Panc1 (cell line): ENCODE measurements around the gene SREBF2. TPM values are rescaled to one million over a fixed set of nuclear protein-coding genes. Genes with fewer than 3 reads are reported as not detected.

ENCODE experiments used
- ATAC-seq: fragments of 200-7000 bp; cut with Tn5 transposase; 2 replicates; pipeline ENCODE4 v1.9.1; 2020; ENCODE audit warnings: mild to moderate bottlenecking, moderate library complexity
- BruUV-seq: library from RNA; stranded (reverse); fragments of 400-500 nt; replicated peaks from 2 replicates; lab custom pipeline; 2021; lab: Mats Ljungman, UMichigan
- CTCF ChIA-PET: fragments of 300-600 bp; sonication (Branson Sonifier 250); formaldehyde crosslinking; loops from one replicate; lab custom pipeline; 2022; ENCODE audit warnings: antibody characterized with exemption; lab: Charles Lee
- POLR2A ChIA-PET: fragments of 300-600 bp; sonication (Branson Sonifier 250); formaldehyde crosslinking; loops from one replicate; lab custom pipeline; 2022; ENCODE audit warnings: antibody characterized with exemption; lab: Charles Lee
- DNase-seq: peaks from one replicate; pipeline ENCODE4 v3.0.0-alpha.2; 2010; ENCODE audit warnings: low read depth, low spot score
- H3K27ac ChIP-seq: 2 replicates; pipeline ENCODE4 v1.5.1; 2011; ENCODE audit warnings: mild to moderate bottlenecking, low read length, inconsistent platforms
- H3K27me3 ChIP-seq: fragments of 200-500 bp; sonication (Bioruptor generic); 2 replicates; pipeline ENCODE4 v1.6.0; 2014; ENCODE audit warnings: low read length, inconsistent platforms; ENCODE audit not compliant: control insufficient read depth, insufficient read depth
- H3K36me3 ChIP-seq: fragments of 200-500 bp; sonication (Bioruptor generic); 2 replicates; pipeline ENCODE4 v1.5.1; 2014; ENCODE audit warnings: inconsistent platforms, mild to moderate bottlenecking, low read length, moderate library complexity; ENCODE audit not compliant: control insufficient read depth, insufficient read depth
- H3K4me1 ChIP-seq: 2 replicates; pipeline ENCODE4 v1.5.1; 2011; ENCODE audit warnings: inconsistent platforms, mild to moderate bottlenecking, low read length, moderate library complexity; ENCODE audit not compliant: control insufficient read depth, insufficient read depth
- H3K4me3 ChIP-seq, 2 experiments: 2 replicates each; pipeline ENCODE4 v1.5.1; 2011 to 2012; ENCODE audit warnings: low read depth in 2 of 2, low read length in 2 of 2, mild to moderate bottlenecking in 2 of 2, inconsistent platforms in 1 of 2, moderate library complexity in 1 of 2
- H3K9me3 ChIP-seq: fragments of 200-500 bp; sonication (Bioruptor generic); 2 replicates; pipeline ENCODE4 v1.5.1; 2014; ENCODE audit warnings: low read depth, mild to moderate bottlenecking, inconsistent platforms, low read length, moderate library complexity; ENCODE audit not compliant: control insufficient read depth, insufficient read depth
- POLR2AphosphoS5 ChIP-seq: IDR thresholded peaks from 2 replicates; pipeline ENCODE4 v1.6.1; 2012; ENCODE audit warnings: mild to moderate bottlenecking, low read depth, low read length, moderate library complexity
- SIN3A ChIP-seq: IDR thresholded peaks from 2 replicates; pipeline ENCODE4 v1.6.1; 2012; ENCODE audit warnings: low read depth, mild to moderate bottlenecking, low read length, moderate library complexity, borderline replicate concordance; ENCODE audit not compliant: insufficient read depth
- TCF7L2 ChIP-seq: IDR thresholded peaks from 2 replicates; pipeline ENCODE4 v1.6.1; 2011; ENCODE audit warnings: mild to moderate bottlenecking, low read depth, low read length, inconsistent platforms
- in situ Hi-C: cut with HindIII; loops from 2 replicates; pipeline ENCODE4 v1.10.0; 2016; ENCODE audit warnings: low sequenced_read_pairs, low pct_unique_long_range_greater_than_20kb
- intact Hi-C: fragments of 100-400 bp; cut with micrococcal nuclease; formaldehyde crosslinking; loops from one replicate; pipeline ENCODE4 v1.10.0; 2022; ENCODE audit not compliant: unreplicated experiment
- total RNA-seq: library from RNA; stranded (reverse); gene quantifications from one replicate; pipeline ENCODE4 v1.2.1, GENCODE V29; 2021; ENCODE audit not compliant: unreplicated experiment
- TF ChIP-seq, protein P1 (sequence below): fragments of 450-650 bp; IDR thresholded peaks from 2 replicates; pipeline ENCODE4 v1.5.1; 2017; ENCODE audit warnings: mild to moderate bottlenecking
- TF ChIP-seq, protein P2 (sequence below), 2 experiments: IDR thresholded peaks; 2 replicates each; pipeline ENCODE4 v1.6.1; 2011 to 2012; ENCODE audit warnings: low read depth in 2 of 2, control low read depth in 1 of 2, low read length in 1 of 2, mild to moderate bottlenecking in 1 of 2, moderate library complexity in 1 of 2; ENCODE audit not compliant: insufficient read depth in 1 of 2

SREBF2 gene
- total RNA-seq, 1 experiment from 2014 or later = 73.0 TPM

GRCh38 chr22:41876675-41877074 is 43.8 kb downstream of the SREBF2 start:
- in situ Hi-C loops = no loop called here
- TF ChIP-seq, protein P1, sequence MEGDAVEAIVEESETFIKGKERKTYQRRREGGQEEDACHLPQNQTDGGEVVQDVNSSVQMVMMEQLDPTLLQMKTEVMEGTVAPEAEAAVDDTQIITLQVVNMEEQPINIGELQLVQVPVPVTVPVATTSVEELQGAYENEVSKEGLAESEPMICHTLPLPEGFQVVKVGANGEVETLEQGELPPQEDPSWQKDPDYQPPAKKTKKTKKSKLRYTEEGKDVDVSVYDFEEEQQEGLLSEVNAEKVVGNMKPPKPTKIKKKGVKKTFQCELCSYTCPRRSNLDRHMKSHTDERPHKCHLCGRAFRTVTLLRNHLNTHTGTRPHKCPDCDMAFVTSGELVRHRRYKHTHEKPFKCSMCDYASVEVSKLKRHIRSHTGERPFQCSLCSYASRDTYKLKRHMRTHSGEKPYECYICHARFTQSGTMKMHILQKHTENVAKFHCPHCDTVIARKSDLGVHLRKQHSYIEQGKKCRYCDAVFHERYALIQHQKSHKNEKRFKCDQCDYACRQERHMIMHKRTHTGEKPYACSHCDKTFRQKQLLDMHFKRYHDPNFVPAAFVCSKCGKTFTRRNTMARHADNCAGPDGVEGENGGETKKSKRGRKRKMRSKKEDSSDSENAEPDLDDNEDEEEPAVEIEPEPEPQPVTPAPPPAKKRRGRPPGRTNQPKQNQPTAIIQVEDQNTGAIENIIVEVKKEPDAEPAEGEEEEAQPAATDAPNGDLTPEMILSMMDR = no peak
- no peak for TF ChIP-seq TCF7L2
- TF ChIP-seq, protein P2, sequence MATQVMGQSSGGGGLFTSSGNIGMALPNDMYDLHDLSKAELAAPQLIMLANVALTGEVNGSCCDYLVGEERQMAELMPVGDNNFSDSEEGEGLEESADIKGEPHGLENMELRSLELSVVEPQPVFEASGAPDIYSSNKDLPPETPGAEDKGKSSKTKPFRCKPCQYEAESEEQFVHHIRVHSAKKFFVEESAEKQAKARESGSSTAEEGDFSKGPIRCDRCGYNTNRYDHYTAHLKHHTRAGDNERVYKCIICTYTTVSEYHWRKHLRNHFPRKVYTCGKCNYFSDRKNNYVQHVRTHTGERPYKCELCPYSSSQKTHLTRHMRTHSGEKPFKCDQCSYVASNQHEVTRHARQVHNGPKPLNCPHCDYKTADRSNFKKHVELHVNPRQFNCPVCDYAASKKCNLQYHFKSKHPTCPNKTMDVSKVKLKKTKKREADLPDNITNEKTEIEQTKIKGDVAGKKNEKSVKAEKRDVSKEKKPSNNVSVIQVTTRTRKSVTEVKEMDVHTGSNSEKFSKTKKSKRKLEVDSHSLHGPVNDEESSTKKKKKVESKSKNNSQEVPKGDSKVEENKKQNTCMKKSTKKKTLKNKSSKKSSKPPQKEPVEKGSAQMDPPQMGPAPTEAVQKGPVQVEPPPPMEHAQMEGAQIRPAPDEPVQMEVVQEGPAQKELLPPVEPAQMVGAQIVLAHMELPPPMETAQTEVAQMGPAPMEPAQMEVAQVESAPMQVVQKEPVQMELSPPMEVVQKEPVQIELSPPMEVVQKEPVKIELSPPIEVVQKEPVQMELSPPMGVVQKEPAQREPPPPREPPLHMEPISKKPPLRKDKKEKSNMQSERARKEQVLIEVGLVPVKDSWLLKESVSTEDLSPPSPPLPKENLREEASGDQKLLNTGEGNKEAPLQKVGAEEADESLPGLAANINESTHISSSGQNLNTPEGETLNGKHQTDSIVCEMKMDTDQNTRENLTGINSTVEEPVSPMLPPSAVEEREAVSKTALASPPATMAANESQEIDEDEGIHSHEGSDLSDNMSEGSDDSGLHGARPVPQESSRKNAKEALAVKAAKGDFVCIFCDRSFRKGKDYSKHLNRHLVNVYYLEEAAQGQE (IDR thresholded peaks at IDR 0.05; ENCODE audit: insufficient read depth in 1 of 2, low read depth in 2 of 2, low read length in 1 of 2) = no peak
- TF ChIP-seq POLR2AphosphoS5 = no peak
- DNase-seq (no peak), ATAC-seq (no peak)
- Histone ChIP-seq H3K27ac (no peak overlapping the region), H3K27me3 (no peaks in the 10 kb centered on the region), H3K9me3 (no peaks in the 10 kb centered on the region), H3K4me1 (no peaks in the 10 kb centered on the region), H3K4me3 (no peak overlapping the region), H3K36me3 (peaks cover 4% of the 10 kb centered on the region)
- ChIA-PET CTCF (no interaction called here), POLR2A (no interaction called here)
- BruUV-seq = no TSS peak
- intact Hi-C loops = no loop called here

GRCh38 chr22:41880653-41881052 is 47.7 kb downstream of the SREBF2 start:
- intact Hi-C loops (no loop called here), in situ Hi-C loops (no loop called here)
- TF ChIP-seq POLR2AphosphoS5 = no peak
- TF ChIP-seq SIN3A = no peak
- TF ChIP-seq, protein P2 (IDR thresholded peaks at IDR 0.05; ENCODE audit: insufficient read depth in 1 of 2, low read depth in 2 of 2, low read length in 1 of 2) = no peak
- no peak for TF ChIP-seq TCF7L2
- TF ChIP-seq, protein P1 = no peak
- ChIA-PET POLR2A (interaction anchor here (0.6 kb wide), 1 partner anchor 128 kb away, joined by 4 read pairs; no protein-coding TSS in a partner anchor), CTCF (no interaction called here)
- H3K27ac ChIP-seq = no peak overlapping the region
- H3K4me3 ChIP-seq = no peak overlapping the region
- no TSS peak for BruUV-seq
- H3K9me3 ChIP-seq = no peaks in the 10 kb centered on the region
- DNase-seq (no peak), ATAC-seq (no peak)
- H3K27me3 ChIP-seq = no peaks in the 10 kb centered on the region
- H3K4me1 ChIP-seq = no peaks in the 10 kb centered on the region
- peaks cover 4% of the 10 kb centered on the region; the same call in 1 of the 2 replicates for H3K36me3 ChIP-seq
